Urinary bladder (tissue), 4 donors: ENCODE data around the gene DLG1. TPM values are rescaled to one million over a fixed set of nuclear protein-coding genes. Genes with fewer than 3 reads are reported as not detected.
"Not testable (repeated sequence)": the region's sequence is repeated elsewhere in the genome, so short reads cannot be mapped to it uniquely, and the experiment has no call there.

Experiments
- DNase-seq: peaks from one replicate; pipeline ENCODE4 v3.0.0-alpha.2; 2015; ENCODE audit errors: extremely low spot score
- H3K27ac ChIP-seq: one replicate; pipeline ENCODE4 v1.5.1; 2013; ENCODE audit warnings: low read depth, mild to moderate bottlenecking, moderate library complexity
- H3K36me3 ChIP-seq: one replicate; pipeline ENCODE4 v1.6.1; 2013; ENCODE audit warnings: mild to moderate bottlenecking, moderate library complexity; ENCODE audit not compliant: insufficient read depth
- H3K4me1 ChIP-seq: one replicate; pipeline ENCODE4 v1.6.1; 2013; ENCODE audit warnings: mild to moderate bottlenecking, moderate library complexity; ENCODE audit not compliant: insufficient read depth
- H3K4me3 ChIP-seq: one replicate; pipeline ENCODE4 v1.5.1; 2013; ENCODE audit warnings: low read depth, low read length
- WGBS: extraction: QIAGEN DNeasy Blood & Tissue Kit; methylation state at CpG from one replicate; pipeline ENCODE4 v1.1.7; 2013; 5-methylcytosine and 5-hydroxymethylcytosine counted together
- polyA plus RNA-seq: library from polyadenylated mRNA; stranded (reverse); fragments of 200-250 nt; gene quantifications from one replicate; pipeline ENCODE4 v1.2.3, GENCODE V29; 2013
- total RNA-seq: library from RNA; depleted of rRNA; stranded (reverse); fragments of >200 nt; gene quantifications from one replicate; pipeline ENCODE4 v1.2.3, GENCODE V29; 2014
- donor health status: healthy with polysubstance abuse.
- donor health status: healthy.

DLG1 gene
- total and polyA plus RNA-seq, 2 donors: 27.5 to 163 TPM

DNA sequence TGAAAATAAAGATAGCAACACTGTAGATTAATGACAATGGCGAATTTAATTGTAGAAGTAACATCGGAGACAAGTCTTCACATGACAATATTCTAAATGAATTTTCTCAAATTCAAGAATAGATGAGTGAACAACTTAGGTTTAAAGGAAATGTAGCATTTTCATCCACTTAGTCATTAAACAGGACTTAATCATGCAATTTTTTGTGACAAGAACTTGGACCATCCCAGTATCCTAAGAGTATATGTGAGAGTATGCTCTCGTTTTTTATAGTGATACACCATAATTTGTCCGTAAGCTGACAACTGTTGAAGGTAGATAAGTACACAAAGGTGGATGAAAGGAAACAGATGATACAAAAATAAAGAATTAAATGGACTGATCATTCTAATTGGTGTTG is 81.5 kb downstream of the DLG1 start:
- 93% methylated on average over 4 of the region's 4 CpGs for WGBS
- Histone ChIP-seq H3K36me3 (no peaks in the 10 kb centered on the region), H3K4me3 (no peak overlapping the region), H3K4me1 (no peaks in the 10 kb centered on the region), H3K27ac (no peak overlapping the region)
- DNase-seq: no peak

DNA sequence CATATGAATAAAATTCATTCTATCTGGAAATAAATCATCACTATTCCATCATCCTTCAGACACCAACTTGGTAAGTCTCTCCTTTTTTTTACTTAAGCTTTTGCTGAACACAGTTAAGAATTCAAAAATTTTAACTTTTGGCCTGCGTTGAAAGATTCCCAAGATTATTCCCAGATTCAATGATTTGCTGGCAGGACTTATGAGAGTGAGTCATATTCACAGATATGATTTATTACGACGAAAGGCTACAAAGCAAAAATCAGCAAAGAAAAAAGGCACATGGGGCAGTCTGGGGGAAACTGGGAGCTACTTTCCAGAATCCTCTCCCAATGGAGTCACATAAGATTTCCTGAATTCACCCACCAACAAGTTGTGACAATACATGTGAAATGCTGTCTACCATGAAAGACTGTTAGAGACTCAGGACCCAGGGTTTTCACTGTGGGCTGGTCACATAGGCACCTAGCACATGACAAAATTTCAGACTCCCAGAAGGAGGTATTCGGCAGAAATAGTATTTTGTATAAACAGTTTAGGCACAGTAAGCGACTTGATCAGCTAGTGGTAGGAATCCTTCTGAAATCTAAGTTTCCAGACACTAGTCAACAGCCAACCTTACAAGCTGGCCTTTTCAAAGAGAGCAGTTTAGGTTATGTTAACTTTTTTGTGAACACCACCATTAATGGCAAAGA is 82.1 kb downstream of the DLG1 start:
- no peak for DNase-seq
- Histone ChIP-seq H3K4me1 (no peaks in the 10 kb centered on the region), H3K36me3 (no peaks in the 10 kb centered on the region), H3K4me3 (no peak overlapping the region), H3K27ac (no peak overlapping the region)
- 32% methylated on average over 5 of the region's 5 CpGs for WGBS

DNA sequence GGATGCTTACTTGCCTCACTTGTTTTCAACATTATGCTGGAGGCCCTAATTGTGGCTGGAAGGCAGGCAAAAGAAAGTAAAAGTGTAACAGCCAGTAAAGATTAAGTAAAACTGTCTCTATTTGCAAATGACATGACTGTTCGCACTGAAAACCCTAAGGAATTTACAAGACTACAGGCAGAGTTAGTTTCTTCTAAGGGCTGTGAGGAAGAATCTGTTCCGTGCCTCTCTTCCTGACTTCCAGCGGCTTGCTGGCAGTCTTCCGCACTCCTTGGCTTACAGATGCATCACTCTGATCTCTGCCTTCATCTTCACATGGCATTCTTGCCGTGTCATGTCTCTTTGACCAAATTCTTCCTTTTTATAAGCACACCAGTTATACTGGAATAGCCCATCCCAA is 86.1 kb downstream of the DLG1 start:
- no peak overlapping the region for H3K27ac ChIP-seq
- 88% methylated on average over 5 of the region's 5 CpGs for WGBS
- no peak overlapping the region for H3K4me3 ChIP-seq
- DNase-seq: no peak
- no peaks in the 10 kb centered on the region for H3K4me1 ChIP-seq
- no peaks in the 10 kb centered on the region for H3K36me3 ChIP-seq

DNA sequence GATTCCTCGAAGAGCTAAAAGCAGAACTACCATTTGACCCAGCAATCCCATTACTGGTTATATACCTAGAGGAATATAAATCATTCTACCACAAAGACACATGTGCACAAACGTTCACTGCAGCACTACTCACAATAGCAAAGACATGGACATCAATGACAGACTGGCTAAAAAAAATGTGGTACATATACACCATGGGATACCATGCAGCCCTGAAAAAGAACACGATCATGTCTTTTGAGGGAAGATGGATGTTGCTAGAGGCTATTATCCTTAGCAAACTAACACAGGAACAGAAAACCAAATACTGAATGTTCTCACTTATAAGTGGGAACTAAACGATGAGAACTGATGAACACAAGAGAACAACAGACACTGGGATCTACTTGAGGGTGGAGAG is 86.7 kb downstream of the DLG1 start:
- DNase-seq, H3K27ac ChIP-seq, H3K4me1 ChIP-seq, H3K36me3 ChIP-seq, H3K4me3 ChIP-seq: not testable (repeated sequence)
- WGBS: 96% methylated on average over 4 of the region's 4 CpGs

DNA sequence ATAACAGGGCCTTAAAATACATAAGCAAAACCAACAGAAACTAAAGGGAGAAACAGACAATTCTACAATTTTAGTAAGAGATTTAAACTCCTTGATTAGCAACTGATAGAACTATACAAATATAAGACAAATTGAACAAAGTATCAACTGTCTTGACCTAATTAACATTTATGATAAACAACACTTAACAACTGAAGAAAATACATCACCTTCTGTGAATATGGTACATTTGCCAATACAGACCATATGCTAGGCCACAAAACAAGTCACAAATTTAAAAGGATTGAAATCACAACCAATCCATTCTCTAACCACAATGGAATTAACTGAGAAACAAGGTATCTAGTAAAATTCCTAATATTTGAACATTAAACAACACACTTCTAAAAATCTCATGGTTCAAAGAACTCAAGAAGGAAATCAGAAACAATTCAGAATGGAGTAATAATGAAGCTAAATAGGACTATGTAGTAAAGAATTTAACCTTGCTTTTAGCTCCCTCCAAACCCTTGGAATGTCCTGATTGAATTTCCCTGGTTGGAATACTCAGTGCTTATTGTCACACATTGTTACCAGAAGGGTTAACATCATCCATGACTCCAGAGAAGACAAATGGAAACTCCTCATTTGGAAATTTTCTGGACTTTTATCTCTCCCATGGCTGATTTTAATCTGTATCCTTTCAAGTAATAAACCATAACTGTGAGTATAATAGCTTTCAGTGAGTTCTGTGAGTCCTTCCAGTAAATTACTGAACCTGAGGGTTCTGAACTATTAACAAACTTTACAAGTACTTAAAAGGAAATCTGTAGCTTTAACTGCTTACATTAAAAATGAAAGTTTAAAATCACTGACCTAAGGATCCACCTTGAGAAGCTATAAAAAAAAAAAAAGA is 88.8 kb downstream of the DLG1 start:
- Histone ChIP-seq H3K27ac (no peak overlapping the region), H3K4me3 (no peak overlapping the region), H3K4me1 (no peaks in the 10 kb centered on the region), H3K36me3 (no peaks in the 10 kb centered on the region)
- DNase-seq: no peak

DNA sequence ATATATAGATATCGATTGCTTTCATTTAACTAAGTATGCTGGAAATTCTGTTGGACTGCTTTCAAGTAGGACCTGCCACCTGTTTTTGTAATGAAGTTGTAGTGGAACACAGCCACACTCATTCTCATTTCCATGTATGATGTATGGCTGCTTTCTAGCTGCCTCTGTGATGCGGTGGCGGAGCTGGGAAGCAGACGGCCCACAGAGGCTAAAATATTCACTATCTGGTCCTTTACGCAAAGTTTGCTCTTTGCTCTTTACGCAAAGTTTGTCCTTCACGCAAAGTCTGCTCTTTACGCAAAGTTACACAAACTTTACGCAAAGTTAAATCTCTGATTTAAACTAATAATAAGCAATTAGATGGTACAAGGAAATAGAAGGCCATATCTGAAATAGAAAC is 91.5 kb downstream of the DLG1 start:
- WGBS: 77% methylated on average over 9 of the region's 9 CpGs
- Histone ChIP-seq H3K4me1 (no peaks in the 10 kb centered on the region), H3K36me3 (no peaks in the 10 kb centered on the region), H3K27ac (no peak overlapping the region), H3K4me3 (no peak overlapping the region)
- no peak for DNase-seq

DNA sequence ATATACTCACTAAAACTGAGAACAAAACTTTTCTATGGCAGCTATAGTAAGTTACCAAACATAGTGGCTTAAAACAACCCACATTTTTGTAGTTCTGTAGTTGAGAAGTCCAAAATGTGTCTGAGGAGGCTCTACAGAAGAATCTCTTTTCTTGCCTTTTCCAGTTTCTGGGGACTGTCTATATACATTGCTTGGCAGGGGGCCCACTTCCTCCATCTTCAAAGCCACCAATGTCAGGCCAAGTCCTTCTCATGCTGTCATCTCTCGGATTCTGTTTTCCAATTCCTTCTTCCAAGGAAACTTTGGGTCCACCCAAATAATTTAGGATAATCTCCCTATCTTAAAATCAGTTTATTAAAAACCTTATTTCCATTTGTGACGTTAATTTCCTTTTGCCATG is 92.7 kb downstream of the DLG1 start:
- DNase-seq: no peak
- Histone ChIP-seq H3K4me1 (no peaks in the 10 kb centered on the region), H3K36me3 (no peaks in the 10 kb centered on the region), H3K4me3 (no peak overlapping the region), H3K27ac (no peak overlapping the region)
- 94% methylated on average over 2 of the region's 2 CpGs for WGBS

DNA sequence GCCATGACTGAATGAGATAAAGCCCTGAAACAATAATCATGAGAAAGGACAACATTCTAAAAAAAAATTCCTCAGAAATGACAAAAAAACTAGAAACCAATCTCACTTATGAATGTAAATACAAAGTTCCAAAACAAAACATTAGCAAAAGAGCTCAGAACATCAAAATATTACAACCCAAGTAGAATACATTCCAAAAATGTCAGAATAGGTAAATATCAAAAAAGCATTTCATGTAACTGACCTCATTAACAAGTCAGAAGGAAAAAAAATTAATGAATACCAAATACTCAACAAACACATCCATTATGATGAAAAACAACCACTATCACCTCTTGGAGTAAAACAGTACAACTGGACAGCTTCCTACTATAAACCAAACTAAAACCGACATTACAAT is 93.1 kb downstream of the DLG1 start:
- Histone ChIP-seq H3K36me3 (no peaks in the 10 kb centered on the region), H3K4me3 (no peak overlapping the region), H3K27ac (no peak overlapping the region), H3K4me1 (no peaks in the 10 kb centered on the region)
- DNase-seq: no peak
- WGBS: 81% methylated on average over 1 of the region's 1 CpG

DNA sequence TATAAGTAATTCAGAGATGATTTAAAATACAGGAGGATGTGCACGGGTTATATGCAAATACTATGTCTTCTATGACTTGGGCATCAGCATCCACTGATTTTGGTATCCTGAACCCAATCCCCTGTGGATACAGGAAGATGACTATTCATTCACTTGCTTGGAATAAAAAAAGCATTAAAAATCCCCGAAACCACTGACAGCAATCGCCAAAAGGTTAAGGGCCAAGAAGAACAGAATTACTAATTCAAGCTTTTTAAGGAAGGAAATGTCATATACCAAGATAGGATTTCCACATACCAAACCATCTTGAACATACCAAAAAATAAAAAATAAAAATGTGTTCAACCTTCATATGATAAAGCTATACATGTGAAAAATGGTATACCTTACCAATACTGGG is 93.7 kb downstream of the DLG1 start:
- Histone ChIP-seq H3K4me3 (no peak overlapping the region), H3K4me1 (no peaks in the 10 kb centered on the region), H3K36me3 (no peaks in the 10 kb centered on the region), H3K27ac (no peak overlapping the region)
- DNase-seq: no peak
- 62% methylated on average over 3 of the region's 3 CpGs for WGBS

DNA sequence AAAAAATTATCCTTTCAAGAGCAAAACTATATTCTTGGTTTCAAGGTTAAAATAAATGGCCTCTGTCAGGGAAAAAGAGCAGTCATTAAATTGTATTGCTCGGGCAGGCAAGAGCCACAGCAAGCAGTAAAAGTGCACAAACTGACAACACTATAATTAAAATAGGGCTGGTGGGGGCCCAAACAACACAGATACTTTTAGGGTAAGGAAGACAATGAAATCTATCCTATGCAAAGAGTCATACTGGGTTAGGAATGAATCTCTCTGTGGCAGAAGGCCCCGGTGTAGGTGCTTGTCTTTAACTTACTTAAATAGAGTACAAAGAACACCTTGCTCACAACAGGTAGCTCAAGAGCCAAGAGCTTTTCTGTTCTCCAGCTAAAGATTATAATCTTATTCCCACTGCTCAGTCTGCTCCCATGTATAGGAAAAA is 94.7 kb downstream of the DLG1 start:
- 89% methylated on average over 2 of the region's 2 CpGs for WGBS
- no peaks in the 10 kb centered on the region for H3K36me3 ChIP-seq
- no peaks in the 10 kb centered on the region for H3K4me1 ChIP-seq
- H3K4me3 ChIP-seq: no peak overlapping the region
- H3K27ac ChIP-seq: no peak overlapping the region
- no peak for DNase-seq

DNA sequence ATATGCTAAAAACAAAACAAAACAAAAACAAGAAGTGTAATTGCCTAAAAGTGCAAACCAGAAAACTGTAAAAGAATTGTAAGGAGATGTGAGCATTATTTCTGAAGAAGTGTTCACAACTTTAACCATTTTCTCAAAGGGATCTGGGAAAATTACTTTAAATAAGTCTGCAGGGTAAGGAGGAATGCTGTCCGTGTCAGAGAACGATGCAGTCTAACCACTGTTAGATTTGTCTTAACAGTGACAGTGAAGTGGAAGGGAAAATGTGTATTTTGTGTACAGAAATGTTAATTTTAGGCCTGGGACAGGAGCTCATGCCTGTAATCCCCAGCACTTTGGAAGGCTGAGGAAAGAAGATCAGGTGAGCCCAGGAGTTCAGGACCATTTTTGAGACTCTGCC is 95.7 kb downstream of the DLG1 start:
- WGBS: 75% methylated on average over 2 of the region's 2 CpGs
- Histone ChIP-seq H3K27ac (no peak overlapping the region), H3K4me1 (no peaks in the 10 kb centered on the region)

DNA sequence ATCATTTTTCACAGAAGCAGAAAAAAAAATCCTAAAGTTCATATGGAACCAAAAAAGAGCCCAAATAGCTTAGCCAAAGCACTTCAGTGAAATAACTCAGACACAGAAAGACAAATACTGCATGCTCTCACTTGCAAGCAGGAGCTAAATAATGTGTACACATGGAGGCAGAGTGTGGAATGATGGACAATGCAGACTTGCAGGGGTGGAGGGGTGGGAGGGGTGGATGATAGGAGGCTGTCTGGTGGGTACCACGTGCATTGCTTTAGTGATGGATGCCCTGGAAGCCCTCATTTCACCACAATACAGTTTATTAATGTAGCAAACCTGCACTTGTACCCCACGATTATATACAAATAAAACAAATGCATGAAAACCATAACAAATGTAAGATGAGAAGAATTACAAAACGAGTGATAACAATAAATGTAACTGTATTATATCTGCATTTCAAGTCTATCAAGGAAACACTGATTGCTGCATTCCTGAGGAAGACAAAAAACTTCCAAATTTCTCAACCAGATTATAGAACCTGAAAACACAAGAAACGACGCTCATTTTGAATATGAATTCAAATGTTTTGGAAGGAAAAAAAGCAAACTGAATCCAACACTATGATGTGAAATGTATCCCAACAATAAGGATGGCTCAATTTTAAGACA is 96.5 kb downstream of the DLG1 start:
- H3K36me3 ChIP-seq: no peaks in the 10 kb centered on the region
- WGBS: 78% methylated on average over 5 of the region's 5 CpGs
- no peak for DNase-seq
- H3K4me3 ChIP-seq: no peak overlapping the region
- no peaks in the 10 kb centered on the region for H3K4me1 ChIP-seq
- H3K27ac ChIP-seq: no peak overlapping the region

More for the DNA sequence above, 95.7 kb downstream of the DLG1 start:
- Histone ChIP-seq H3K36me3 (no peaks in the 10 kb centered on the region), H3K4me3 (no peak overlapping the region)
- no peak for DNase-seq

DNA sequence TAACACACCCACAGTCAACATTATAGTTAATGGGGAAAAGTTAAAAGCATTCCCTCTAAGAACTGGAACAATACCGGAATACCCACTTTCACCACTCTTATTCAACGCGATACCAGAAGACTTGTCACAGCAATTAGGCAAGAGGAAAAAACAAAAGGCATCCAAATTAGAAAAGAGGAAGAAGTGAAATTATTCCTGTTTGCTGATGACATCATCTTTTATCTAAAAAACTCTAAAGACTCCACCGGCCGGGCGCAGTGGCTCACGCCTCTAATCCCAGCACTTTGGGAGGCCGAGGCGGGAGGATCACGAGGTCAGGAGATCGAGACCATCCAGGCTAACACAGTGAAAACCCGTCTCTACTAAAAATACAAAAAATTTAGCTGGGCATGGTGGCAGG is 97.6 kb downstream of the DLG1 start:
- H3K27ac ChIP-seq, H3K36me3 ChIP-seq, DNase-seq, H3K4me1 ChIP-seq, H3K4me3 ChIP-seq: not testable (repeated sequence)
- 93% methylated on average over 12 of the region's 12 CpGs for WGBS

DNA sequence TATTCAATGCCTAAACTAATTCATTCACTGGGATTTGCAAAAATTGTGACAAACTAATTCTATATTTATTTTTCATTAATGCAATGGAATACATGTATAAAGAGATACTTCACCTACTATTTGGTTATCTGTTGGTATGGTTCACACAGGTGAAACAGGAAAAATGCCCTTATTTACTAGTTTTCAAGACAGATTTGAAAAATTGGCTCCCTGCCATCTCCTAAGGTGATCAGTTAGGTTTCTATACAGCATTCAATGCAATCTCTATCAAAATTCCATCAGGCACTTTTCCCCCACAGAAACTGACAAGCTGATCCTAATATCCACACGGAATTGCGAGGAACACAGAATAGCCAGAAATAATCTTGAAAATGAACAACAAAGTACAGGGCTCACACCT is 101.1 kb downstream of the DLG1 start:
- no peak for DNase-seq
- H3K36me3 ChIP-seq: no peaks in the 10 kb centered on the region
- H3K4me3 ChIP-seq: no peak overlapping the region
- H3K27ac ChIP-seq: no peak overlapping the region
- WGBS: 97% methylated on average over 2 of the region's 2 CpGs
- H3K4me1 ChIP-seq: no peaks in the 10 kb centered on the region
